Activated T-cell treated with anti-CD3 and anti-CD28 coated beads for 48 hours (primary cell): ENCODE data around the gene ANKRD55.
"Not testable (repeated sequence)": the region's sequence is repeated elsewhere in the genome, so short reads cannot be mapped to it uniquely, and the experiment has no call there.

ENCODE experiments used
- DNase-seq: peaks from one replicate; pipeline ENCODE4 v3.0.0-alpha.2; 2020; ENCODE audit warnings: low read depth

The ANKRD55 gene

DNA sequence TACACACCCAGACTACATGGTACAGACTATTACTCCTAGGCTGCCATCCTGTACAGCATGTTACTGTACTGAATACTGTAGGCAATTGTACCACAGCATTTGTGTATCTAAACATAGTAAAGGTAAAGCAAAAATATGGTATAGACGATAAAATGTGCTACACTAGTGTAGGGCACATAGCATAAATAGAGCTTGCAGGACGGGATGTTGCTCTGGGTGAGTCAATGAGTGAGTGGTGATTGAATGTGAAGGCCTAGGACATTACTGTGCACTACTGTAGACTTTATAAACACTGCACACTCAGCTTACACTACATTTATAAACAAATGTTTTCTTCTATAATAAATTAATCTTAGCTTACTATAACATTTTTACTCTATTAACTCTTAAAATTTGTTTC, 25.6 kb downstream of the ANKRD55 start:
- DNase-seq = no peak

DNA sequence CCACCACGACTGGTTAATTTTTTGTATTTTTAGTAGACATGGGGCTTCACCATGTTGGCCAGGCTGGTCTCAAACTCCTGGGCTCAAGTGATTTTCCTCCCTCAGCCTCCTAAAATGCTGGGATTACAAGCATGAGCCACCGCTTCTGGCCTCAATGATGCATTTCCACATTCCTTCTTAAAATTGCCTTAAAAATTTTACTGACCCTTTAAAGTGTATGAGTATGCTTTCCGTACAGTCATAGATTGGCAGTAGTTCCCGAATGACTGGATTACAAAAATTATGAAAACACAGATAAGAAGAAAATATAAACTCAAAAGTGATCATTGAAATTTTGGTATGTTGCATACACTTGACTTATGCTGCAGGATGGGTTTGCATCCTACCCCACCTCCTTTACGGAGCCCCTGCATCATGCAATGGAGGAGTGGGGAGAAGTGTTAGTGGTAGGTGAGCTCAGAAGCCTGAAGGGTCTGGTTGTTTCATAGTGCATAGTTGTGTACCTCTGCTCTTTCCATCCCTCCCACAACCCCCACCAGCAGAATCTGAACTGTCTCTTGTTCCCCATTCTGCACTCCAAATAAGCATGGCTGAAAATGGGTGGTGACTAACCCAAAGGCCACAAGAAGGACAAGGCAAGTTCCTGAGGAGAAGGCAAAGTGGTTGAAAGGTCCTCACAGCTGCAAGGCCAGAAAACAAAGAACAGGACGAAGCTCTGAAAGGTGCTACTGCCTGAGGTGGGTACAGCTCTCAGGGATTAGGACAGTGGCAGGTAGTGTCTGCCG, 26.8 kb downstream of the ANKRD55 start:
- DNase-seq = no peak

DNA sequence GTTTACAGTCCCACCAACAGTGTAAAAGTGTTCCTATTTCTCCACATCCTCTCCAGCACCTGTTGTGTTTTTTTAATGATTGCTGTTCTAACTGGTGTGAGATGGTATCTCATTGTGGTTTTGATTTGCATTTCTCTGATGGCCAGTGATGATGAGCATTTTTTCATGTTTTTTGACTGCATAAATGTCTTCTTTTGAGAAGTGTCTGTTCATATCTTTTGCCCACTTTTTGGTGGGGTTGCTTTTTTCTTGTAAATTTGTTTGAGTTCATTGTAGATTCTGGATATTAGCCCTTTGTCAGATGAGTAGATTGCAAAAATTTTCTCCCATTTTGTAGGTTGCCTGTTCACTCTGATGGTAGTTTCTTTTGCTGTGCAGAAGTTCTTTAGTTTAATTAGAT, 29.2 kb downstream of the ANKRD55 start:
- DNase-seq = not testable (repeated sequence)

DNA sequence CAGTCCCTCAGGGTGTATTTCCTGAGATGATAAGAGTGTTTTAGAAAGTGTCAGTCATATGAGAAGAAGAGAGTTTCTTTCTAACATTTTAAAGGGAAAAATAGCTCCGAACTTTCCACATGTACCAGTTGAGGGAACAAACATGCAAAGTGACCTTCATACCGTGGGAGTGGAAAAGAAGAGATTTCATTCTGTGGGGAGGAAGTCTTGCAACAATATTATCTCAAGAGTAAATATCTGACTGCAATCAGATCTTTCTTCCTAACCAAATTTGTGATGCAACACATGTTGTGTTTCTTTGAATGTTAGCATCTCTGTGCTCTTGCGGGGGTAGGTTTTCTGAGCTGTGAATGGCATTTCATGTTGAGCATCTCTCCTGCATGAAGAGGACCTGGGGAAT, 30.6 kb downstream of the ANKRD55 start:
- no peak for DNase-seq

DNA sequence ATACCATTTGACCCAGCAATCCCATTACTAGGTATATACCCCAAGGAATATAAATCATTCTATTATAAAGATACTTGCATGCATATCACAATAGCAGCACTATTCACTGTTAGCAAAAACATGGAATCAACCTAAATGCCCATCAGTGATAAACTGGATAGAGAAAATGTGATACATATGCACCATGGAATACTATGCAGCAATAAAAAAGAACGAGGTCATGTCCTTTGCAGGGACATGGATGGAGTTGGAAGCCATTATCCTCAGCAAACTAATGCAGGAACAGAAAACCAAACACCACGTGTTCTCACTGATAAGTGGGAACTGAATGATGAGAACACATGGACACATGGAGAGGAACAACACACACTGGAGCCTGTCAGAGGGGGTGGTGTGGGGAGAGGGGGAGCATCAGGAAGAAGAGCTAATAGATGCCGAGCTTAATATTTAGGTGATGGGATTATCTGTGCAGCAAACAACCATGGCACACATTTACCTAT, 31.3 kb downstream of the ANKRD55 start:
- not testable (repeated sequence) for DNase-seq

DNA sequence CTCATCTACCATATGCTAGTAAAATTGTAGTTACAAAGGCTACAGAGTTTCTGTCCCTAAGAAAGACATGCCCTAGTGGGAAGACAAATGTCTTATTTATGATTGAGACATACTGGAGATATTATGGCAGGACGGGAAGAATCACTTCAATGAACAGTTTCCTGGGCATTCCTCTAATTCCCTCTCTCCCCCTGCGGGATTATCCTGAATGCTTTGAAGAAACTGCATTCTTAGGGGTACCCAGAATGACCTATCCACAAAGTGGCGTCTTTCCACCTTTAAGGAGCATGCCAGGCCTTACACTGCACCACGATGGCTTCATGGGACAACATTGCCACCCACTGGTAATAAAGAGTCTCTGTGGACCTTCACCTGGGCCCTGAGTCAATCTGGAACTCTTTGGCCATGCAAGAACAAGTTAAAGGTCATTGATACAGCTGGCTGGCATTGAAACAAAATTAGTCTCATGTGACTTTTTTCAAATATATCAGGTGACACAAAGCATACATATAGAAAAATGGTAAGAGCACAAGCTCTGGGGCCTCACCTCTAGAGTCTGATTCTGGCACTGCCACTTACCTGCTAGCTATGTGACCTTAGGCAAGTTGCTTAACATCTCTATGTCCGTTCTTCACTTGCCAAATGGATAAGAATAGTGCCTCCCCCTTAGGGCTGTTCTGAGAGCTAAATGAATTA, 32.0 kb downstream of the ANKRD55 start:
- peak; percentile 21 for DNase-seq

DNA sequence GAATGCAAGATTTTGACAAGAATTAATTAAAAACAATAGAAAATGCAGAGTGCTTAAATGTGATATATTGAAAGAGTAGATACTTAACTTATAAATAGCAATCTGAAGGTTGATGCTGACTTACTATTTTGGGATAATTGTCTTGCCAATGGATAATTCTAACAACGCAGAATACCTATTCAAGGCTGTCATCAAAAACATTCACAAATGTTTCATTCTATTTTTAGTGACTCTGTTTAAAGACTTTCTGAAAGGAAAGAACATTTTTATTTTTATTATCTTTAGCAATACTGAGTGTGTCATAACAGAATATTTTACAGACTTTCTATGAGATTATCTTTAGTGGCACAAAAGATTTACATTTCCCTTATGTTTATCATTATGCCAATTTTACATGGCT, 38.1 kb downstream of the ANKRD55 start:
- no peak for DNase-seq

DNA sequence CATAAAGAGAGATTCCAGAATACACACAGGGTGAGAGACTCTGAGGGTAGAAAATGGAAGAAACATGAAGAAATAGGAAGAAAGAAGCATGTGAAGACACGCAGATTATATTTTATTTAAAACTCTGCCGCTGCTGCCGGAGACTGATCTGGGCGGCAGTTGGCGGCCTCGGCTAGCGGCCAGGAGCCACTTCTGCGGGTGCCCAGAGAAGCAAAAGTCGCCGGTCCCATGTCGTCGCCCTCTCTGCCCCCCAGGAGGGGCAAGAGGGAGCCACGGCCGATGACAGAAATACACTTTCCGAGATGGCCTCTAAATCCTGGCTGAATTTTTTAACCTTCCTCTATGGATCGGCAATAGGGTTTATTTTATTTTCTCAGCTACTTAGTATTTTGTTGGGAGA, 40.9 kb downstream of the ANKRD55 start:
- DNase-seq = no peak

DNA sequence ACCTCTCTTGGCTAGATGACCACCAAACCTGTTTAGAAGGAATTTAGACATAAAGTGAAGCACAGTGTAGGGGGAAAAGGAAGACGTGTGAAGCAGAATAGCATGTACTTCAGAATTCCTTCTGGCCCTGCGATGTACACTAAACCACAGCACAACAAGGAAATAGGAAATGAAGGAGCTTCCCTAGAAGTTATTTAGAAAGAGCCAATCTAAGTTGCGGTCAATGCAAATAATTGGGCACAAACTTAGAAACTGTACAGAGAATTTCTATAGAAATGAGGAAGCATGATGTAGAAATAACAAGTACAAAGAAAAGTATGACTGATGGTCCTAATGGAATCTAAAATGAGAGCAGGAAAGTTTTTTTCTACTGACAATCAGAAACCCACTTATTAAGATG, 41.5 kb downstream of the ANKRD55 start:
- DNase-seq = no peak

DNA sequence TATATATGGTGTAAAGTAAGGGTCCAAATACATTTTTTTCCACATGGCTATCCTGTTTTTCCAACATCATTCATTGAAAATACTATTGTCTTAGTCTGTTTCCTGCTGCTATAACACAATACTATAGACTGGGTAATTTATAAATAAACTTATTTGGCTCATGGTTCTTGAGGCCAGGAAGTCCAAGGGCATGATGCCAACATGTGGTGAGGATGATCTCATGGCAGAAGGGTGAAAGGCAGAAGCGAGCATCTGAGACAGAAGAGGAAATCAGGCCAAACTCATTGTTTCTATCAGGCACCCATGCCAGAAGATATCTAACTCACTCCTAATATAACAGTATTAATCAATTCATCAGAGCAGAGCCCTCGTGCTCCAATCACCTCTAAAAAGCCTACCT, 42.6 kb downstream of the ANKRD55 start:
- no peak for DNase-seq

DNA sequence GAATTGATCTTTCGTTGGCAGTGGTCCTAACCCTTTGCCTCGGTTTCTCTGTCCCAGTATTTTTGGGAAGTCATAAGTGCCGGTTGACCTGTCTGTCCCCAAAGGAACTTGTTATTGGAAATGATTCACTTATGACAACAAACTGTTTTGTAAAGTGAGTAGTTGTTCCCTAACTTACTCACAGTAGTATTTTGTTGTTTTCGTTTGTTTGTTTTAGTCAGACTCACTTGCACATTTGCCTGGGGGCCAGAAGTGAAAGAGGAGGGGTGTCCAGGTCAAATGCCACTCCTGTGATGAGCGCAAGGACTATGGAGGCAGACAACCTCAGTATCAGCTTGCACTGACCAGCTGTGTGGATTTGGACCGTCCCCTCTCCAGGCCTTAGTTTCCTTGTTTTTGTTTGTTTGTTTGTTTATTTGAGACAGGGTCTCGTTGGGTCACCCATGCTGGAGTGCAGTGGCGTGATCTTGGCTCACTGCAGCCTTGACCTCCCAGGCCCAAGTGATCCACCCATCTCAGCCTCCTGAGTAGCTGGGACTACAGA, 47.3 kb downstream of the ANKRD55 start:
- DNase-seq = no peak

DNA sequence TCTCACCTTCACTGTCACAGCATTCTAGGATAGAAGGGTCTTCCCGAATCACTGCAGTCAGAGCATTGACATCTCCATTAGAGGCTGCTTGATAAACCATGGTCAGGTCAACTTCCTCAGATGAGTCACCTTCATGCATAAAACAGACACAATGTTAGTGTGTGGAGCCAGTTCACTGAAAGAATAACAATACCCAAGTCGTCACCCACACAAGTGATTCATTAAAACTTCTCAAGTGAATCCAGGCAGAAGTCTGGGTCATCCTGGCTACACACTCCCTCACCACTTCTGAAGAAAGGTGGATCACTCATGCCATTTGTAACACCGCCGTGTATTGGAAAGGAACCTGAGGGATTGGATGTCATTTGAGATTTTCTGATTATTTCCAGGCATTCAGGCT, 49.6 kb downstream of the ANKRD55 start:
- no peak for DNase-seq

DNA sequence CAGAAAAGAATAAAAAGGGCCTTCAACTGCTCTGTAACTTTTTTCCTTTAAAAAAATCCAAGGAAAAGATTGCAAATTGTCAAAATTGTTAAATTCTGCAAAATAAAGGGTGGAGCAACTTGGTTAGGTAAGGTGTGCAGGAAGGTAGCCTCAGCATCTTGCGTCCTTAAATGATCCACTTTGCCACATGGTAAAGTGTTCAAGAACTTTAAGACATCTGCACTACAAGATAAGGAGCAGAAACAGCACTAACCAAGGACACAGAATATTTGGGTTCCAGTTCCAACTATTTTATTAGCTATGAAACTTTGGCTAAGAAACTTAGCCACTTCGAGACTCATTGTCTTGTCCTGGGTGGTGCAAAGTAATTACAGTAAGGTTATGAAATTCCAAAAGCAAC, 53.7 kb downstream of the ANKRD55 start:
- DNase-seq = no peak

DNA sequence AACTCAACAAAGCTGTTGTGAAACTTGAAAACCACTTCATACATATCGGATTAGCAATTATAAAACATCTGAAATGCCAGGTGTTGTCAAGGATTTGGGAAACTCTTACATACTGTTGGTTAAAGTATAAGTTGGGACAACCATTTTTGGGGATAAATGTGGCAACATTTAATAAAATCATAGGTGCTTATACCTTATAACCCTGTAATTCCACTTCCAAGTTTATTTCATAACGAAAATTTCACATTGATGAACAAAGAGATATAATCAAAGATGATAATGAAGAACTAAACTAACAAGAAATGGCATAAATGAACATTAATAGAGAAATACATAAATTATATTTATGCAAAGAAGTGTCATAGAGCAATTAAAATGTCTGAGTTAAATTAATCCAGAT, 54.3 kb downstream of the ANKRD55 start:
- DNase-seq = no peak

DNA sequence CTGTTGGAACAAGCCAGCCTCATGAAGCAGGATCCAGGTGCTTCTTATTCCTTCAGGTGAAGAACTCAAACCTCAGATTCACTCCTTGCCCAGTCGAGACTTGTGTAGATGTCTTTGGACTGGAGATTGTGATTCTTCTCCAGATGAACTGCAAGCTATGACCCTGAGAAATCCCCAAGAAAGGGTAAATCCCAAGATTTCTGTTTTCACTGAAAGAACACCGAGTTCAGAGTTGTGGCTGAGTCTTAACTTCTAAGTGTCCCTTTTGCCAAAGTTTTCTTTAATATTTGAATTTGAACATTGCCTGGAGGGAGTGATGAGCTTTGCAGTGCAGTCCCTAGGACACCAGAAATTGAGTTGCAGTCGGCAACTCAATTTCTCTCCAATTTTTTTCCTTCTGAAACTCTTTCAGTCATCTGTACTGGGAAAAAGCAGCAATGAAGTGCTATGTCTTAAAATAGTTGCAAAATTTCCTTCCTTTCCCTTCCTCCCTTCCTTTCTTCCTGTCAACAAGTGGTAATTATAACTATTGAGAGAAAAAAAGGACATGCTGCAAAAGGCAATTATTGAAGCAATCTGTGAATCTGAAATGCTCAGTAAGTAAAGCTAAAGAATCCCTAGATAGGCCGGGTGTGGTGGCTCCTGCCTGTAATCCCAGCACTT, 56.1 kb downstream of the ANKRD55 start:
- no peak for DNase-seq

DNA sequence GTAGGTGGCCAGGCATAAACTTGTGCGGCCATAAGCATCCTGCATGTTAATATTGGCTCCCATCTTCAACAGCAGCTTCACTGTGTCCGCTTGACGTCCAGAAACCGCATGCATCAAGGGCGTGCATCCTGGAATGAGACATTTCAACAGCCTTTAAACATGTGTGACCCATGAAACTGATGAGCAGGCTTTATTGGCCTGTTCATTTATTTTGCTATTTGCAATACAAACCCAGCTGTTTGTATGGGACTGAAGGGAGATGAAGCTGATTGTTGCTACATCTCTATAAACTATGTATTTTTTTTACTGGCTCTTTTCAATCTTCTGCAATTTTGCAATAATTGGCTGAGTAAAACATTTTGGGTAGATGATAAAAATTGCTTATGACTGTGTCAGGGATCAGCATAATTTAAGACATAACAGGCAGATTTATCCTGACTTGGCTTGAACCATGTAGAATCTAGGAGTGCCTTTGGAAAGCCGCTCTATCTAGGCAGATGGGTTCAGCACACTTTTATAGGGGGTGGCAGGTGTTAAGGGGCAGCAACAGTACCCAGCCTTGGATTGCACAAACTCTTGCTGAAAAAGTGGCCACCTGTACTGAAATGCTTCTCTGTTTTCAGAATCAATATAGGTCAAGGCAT, 56.9 kb downstream of the ANKRD55 start:
- no peak for DNase-seq

DNA sequence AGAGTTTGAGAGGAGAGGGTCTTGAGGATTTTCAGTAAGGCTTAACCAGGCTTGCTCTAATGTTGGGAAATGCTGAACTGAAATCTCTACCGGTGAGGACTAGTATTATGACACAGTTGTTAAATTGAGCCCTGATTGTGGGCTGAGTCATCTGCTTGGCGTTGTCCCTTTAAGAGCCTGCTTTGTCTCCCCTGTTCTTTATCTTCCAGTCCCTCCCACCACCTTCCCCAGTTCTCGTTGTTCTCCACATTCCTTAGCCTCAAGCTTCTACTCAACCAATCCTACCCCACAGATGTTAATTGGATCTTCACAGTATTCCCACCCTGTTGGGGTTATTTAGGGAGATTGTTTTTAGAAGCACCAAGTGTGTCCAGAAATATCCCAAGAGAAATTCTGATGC, 57.6 kb downstream of the ANKRD55 start:
- no peak for DNase-seq

DNA sequence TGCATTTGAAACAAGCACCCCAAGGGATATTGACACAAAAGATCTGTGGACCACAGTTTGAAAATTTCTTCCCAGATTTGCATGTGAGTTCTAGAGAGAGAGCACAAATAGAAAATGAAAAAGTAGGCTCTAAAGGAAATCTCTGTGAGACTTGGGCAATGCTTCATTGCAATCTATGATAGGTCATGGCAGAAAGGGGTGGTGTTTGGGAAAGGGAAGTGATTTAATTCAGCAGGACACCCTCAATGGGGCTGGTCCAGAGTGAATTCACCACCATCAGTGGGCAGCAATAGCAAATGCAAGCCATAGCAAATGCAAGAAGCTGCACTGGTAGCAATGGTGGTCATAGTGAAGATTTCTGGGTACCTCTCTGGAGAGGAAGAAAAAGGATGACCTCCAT, 58.1 kb downstream of the ANKRD55 start:
- no peak for DNase-seq

DNA sequence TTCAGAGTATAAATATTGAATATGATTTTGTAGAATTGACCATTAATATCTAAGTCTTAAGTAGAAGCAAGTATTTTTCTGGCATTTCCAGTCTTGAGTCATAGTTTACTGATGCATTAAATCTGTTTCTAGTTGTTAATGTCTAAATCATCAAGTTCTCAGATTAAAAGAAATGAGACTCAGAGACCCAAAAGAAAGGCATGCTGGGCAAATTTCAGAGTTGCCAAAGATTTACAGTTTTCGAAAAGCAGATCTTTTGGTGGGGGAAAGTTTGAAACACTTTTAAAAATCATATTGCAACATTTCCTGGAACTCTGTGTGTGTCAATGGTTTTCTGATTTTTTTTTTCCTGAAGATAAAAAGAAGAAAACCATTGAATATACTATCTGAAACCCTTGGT, 60.9 kb downstream of the ANKRD55 start:
- no peak for DNase-seq

DNA sequence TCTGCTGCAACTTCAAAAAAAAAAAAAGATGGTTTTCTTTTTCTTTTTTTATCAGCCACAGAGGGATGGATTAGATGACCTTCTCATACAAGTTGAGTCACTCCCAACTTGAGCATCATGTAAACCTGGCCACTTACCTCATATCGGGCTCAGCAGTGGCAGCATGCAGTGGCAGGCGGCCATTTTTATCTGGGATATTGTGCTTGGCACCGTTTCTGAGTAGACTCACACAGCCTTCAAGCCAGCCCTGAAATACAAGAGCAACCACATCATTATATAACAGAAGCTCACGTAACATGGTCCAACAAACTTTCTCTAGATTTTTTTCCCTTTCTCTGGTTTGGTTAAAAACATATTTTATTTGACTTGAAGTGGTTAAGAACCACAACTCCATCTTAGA, 62.6 kb downstream of the ANKRD55 start:
- DNase-seq = no peak

DNA sequence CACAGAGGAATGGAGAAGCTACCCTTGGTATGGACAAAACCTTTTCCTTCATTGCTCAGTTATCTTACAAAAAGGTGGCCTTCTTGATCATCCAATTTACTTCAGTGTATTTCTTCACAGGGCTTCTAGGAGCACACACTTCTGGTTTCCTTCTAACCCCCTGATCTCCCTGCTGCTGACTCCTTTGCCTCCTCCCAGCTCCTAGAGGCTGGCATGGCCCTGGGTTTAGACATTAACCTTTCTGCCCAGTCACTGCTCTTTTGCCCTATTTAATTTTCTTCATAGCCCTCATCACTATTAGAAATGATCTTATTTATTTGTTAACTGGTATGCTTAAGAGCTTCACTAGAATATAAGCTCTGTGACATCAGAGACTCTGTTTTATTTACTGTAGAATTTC, 63.2 kb downstream of the ANKRD55 start:
- no peak for DNase-seq

DNA sequence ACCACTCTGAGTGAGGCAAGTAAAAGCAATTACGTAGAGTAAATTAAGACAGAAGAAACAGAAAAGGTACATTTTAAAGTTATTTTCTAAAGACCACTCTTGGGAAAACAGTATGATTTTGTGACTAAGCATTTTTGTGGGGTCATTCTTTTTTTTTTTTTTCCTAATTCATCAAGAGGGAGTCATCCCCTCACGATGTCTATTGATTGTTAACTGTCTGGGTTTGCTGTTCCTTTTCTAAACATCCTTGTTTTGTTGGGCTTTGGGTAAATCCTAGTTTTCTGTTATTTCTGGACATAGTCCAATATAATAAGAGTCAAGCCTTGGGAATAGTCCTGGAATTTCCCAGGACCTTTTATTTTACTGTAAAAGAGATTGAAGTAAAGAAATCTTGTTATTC, 63.8 kb downstream of the ANKRD55 start:
- DNase-seq = no peak
